Measurements from ENCODE around the gene RAB7A.

DNA sequence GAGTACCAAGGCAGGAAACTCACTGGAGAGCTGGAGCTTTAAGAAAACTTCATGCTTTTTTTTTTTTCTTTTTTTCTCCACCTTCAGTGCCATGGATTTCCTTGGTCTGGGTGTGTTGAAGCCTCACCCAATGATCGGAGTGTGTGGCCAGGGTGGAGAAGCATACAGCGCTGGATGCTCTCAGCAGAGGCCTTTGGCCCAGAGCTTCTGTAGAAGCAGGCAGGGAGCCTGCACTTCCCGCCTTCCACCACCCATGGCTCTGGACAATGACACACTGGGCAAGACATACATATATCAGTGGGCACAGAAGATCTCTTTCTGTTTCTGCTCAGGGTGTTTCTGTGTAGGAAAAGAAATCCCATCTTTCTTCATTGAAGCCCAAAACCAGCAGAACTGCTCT, 97.6 kb downstream of the RAB7A start:
- TF ChIP-seq POLR2A (IDR thresholded peaks at IDR 0.05) (no peak), POLR2AphosphoS5 (IDR thresholded peaks at IDR 0.05; ENCODE audit: insufficient read depth in 1 of 2, low read depth in 1 of 2) (no peak)
- TF ChIP-seq, protein P1, sequence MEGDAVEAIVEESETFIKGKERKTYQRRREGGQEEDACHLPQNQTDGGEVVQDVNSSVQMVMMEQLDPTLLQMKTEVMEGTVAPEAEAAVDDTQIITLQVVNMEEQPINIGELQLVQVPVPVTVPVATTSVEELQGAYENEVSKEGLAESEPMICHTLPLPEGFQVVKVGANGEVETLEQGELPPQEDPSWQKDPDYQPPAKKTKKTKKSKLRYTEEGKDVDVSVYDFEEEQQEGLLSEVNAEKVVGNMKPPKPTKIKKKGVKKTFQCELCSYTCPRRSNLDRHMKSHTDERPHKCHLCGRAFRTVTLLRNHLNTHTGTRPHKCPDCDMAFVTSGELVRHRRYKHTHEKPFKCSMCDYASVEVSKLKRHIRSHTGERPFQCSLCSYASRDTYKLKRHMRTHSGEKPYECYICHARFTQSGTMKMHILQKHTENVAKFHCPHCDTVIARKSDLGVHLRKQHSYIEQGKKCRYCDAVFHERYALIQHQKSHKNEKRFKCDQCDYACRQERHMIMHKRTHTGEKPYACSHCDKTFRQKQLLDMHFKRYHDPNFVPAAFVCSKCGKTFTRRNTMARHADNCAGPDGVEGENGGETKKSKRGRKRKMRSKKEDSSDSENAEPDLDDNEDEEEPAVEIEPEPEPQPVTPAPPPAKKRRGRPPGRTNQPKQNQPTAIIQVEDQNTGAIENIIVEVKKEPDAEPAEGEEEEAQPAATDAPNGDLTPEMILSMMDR (IDR thresholded peaks at IDR 0.05): no peak
